Measurements from ENCODE around the gene SLIT3.
A peak's percentile ranks its signal among the peaks of the same experiment; 100 is the strongest.

The SLIT3 gene

GRCh38 chr5:168948746-168949145 lies 352.2 kb downstream of the SLIT3 start:
- no peak for DNase-seq

- no peak for DNase-seq
Observed at GRCh38 chr5:168947212-168947868, 353.6 kb downstream of the SLIT3 start.

GRCh38 chr5:168946363-168946762 lies 354.6 kb downstream of the SLIT3 start:
- DNase-seq = no peak

GRCh38 chr5:168944004-168944403 lies 356.9 kb downstream of the SLIT3 start:
- no peak for DNase-seq

GRCh38 chr5:168943091-168943884 lies 357.7 kb downstream of the SLIT3 start:
- no peak for DNase-seq

GRCh38 chr5:168941901-168942300 lies 359.0 kb downstream of the SLIT3 start:
- DNase-seq = no peak

- no peak for DNase-seq
Observed at GRCh38 chr5:168940712-168941111, 360.2 kb downstream of the SLIT3 start.

GRCh38 chr5:168939887-168940544 lies 360.9 kb downstream of the SLIT3 start:
- DNase-seq = no peak

GRCh38 chr5:168939156-168939800 lies 361.7 kb downstream of the SLIT3 start:
- DNase-seq = no peak

GRCh38 chr5:168936511-168936910 lies 364.4 kb downstream of the SLIT3 start:
- no peak for DNase-seq

- no peak for DNase-seq
Observed at GRCh38 chr5:168935183-168935582, 365.8 kb downstream of the SLIT3 start.

GRCh38 chr5:168934169-168934568 lies 366.8 kb downstream of the SLIT3 start:
- no peak for DNase-seq

GRCh38 chr5:168932400-168933189 lies 368.3 kb downstream of the SLIT3 start:
- DNase-seq = no peak

- DNase-seq = no peak
Observed at GRCh38 chr5:168931638-168932345, 369.1 kb downstream of the SLIT3 start.

GRCh38 chr5:168929656-168930055 lies 371.3 kb downstream of the SLIT3 start:
- DNase-seq = no peak

GRCh38 chr5:168925160-168925559 lies 375.8 kb downstream of the SLIT3 start:
- DNase-seq = no peak

- no peak for DNase-seq
Observed at GRCh38 chr5:168921147-168921866, 379.6 kb downstream of the SLIT3 start.

- DNase-seq = peak; percentile 11
Observed at GRCh38 chr5:168920019-168920810, 380.7 kb downstream of the SLIT3 start.

GRCh38 chr5:168917947-168918600 lies 382.9 kb downstream of the SLIT3 start:
- no peak for DNase-seq

- DNase-seq = no peak
Observed at GRCh38 chr5:168916852-168917251, 384.1 kb downstream of the SLIT3 start.
